Measurements from ENCODE around the gene LAMA5. TPM values are rescaled to one million over a fixed set of nuclear protein-coding genes. Genes with fewer than 3 reads are reported as not detected.

The LAMA5 gene
- total RNA-seq, 1 experiment from 2014 or later: 321 TPM

DNA sequence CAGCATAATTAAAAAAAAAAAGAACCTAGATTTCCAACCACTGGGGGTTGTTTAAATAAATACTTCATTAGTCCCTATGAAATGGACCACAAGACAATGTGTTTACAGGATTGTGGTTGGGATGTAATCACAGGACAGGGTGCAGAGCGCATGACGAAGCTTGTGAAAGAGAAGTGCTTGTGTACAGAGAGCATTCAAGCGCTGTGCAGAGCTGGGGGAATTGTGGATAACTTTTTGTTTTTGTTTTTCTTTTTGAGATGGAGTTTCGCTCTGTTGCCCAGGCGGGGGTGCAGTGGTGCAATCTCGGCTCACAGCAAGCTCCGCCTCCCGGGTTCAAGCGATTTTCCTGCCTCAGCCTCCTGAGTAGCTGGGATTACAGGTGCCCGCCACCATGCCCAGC is 22.3 kb downstream of the LAMA5 start:
- no peak overlapping the region for H3K4me2 ChIP-seq (ENCODE audit: low read length)
- H3K4me3 ChIP-seq (replicated peaks in 1 of 2; ENCODE audit: low read depth in 1 of 2, low read length in 2 of 2): no peak overlapping the region
- ATAC-seq: no peak
- TF ChIP-seq CEBPB (IDR thresholded peaks at IDR 0.05; ENCODE audit: low read depth) (no peak), JUND (IDR thresholded peaks at IDR 0.05) (no peak), EZH2 (IDR thresholded peaks at IDR 0.05) (no peak), YY1 (IDR thresholded peaks at IDR 0.05; ENCODE audit: extremely low read depth, insufficient replicate concordance, low read depth, low read length) (no peak), EGR1 (IDR thresholded peaks at IDR 0.05; ENCODE audit: low read depth) (no peak), FOSL1 (IDR thresholded peaks at IDR 0.05; ENCODE audit: low read depth) (no peak), SIN3A (IDR thresholded peaks at IDR 0.05; ENCODE audit: low read depth) (no peak), TCF7L2 (IDR thresholded peaks at IDR 0.05; ENCODE audit: borderline replicate concordance, extremely low read depth, insufficient read depth, insufficient read length) (no peak), POLR2A (IDR thresholded peaks at IDR 0.05; ENCODE audit: borderline replicate concordance, extremely low read depth, insufficient read depth, insufficient read length) (no peak)
- TF ChIP-seq, protein P1, sequence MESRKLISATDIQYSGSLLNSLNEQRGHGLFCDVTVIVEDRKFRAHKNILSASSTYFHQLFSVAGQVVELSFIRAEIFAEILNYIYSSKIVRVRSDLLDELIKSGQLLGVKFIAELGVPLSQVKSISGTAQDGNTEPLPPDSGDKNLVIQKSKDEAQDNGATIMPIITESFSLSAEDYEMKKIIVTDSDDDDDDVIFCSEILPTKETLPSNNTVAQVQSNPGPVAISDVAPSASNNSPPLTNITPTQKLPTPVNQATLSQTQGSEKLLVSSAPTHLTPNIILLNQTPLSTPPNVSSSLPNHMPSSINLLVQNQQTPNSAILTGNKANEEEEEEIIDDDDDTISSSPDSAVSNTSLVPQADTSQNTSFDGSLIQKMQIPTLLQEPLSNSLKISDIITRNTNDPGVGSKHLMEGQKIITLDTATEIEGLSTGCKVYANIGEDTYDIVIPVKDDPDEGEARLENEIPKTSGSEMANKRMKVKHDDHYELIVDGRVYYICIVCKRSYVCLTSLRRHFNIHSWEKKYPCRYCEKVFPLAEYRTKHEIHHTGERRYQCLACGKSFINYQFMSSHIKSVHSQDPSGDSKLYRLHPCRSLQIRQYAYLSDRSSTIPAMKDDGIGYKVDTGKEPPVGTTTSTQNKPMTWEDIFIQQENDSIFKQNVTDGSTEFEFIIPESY (IDR thresholded peaks at IDR 0.05; ENCODE audit: extremely low read depth, insufficient replicate concordance, low read length): no peak
- TF ChIP-seq, protein P2, sequence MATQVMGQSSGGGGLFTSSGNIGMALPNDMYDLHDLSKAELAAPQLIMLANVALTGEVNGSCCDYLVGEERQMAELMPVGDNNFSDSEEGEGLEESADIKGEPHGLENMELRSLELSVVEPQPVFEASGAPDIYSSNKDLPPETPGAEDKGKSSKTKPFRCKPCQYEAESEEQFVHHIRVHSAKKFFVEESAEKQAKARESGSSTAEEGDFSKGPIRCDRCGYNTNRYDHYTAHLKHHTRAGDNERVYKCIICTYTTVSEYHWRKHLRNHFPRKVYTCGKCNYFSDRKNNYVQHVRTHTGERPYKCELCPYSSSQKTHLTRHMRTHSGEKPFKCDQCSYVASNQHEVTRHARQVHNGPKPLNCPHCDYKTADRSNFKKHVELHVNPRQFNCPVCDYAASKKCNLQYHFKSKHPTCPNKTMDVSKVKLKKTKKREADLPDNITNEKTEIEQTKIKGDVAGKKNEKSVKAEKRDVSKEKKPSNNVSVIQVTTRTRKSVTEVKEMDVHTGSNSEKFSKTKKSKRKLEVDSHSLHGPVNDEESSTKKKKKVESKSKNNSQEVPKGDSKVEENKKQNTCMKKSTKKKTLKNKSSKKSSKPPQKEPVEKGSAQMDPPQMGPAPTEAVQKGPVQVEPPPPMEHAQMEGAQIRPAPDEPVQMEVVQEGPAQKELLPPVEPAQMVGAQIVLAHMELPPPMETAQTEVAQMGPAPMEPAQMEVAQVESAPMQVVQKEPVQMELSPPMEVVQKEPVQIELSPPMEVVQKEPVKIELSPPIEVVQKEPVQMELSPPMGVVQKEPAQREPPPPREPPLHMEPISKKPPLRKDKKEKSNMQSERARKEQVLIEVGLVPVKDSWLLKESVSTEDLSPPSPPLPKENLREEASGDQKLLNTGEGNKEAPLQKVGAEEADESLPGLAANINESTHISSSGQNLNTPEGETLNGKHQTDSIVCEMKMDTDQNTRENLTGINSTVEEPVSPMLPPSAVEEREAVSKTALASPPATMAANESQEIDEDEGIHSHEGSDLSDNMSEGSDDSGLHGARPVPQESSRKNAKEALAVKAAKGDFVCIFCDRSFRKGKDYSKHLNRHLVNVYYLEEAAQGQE (IDR thresholded peaks at IDR 0.05; ENCODE audit: low read depth): no peak
- TF ChIP-seq, protein P3, sequence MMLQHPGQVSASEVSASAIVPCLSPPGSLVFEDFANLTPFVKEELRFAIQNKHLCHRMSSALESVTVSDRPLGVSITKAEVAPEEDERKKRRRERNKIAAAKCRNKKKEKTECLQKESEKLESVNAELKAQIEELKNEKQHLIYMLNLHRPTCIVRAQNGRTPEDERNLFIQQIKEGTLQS (IDR thresholded peaks at IDR 0.05): no peak
- TF ChIP-seq, protein P4, sequence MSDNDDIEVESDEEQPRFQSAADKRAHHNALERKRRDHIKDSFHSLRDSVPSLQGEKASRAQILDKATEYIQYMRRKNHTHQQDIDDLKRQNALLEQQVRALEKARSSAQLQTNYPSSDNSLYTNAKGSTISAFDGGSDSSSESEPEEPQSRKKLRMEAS (IDR thresholded peaks at IDR 0.05): no peak
- H3K9me3 ChIP-seq (ENCODE audit: control insufficient read depth in 1 of 2, insufficient read depth in 1 of 2, low read depth in 1 of 2, low read length in 2 of 2): no peaks in the 10 kb centered on the region
- H3K27me3 ChIP-seq (ENCODE audit: insufficient read depth, low read length): no peaks in the 10 kb centered on the region
- H3K79me2 ChIP-seq (ENCODE audit: insufficient read depth, low read length): peaks cover 5% of the 10 kb centered on the region; the same call in 1 of the 2 replicates
- intact Hi-C loops (cut with micrococcal nuclease): no loop called here
- peaks cover 0 to 2% of the 10 kb centered on the region in 2 experiments; a peak in 3 of 4 replicates for H3K4me1 ChIP-seq (ENCODE audit: control insufficient read depth in 1 of 2, insufficient read depth in 2 of 2, low read length in 2 of 2)
- CTCF ChIA-PET: no interaction called here
- H3K27ac ChIP-seq (ENCODE audit: low read depth, low read length): no peak overlapping the region
- RAD21 ChIA-PET (ENCODE audit: low non-redundant PET in 1 of 2, low total read pairs in 2 of 2, uncharacterized antibody in 2 of 2, unreplicated experiment in 2 of 2): no interaction called here
- POLR2A ChIA-PET: no interaction called here
- BruUV-seq (replicated peaks): no TSS peak
- no peak overlapping the region for H3K9ac ChIP-seq (ENCODE audit: low read length)
- H4K20me1 ChIP-seq (ENCODE audit: insufficient read depth): no peaks in the 10 kb centered on the region; the same call in 1 of the 2 replicates
- no peaks in the 10 kb centered on the region for H3K9me2 ChIP-seq (ENCODE audit: insufficient read depth)
- no peak overlapping the region for H2AFZ ChIP-seq (ENCODE audit: low read depth, low read length, poor library complexity, severe bottlenecking)
- DNase-seq (ENCODE audit: low read depth, low spot score): no peak
- peaks cover 22 to 43% of the 10 kb centered on the region in 2 experiments; a peak in 3 of 4 replicates for H3K36me3 ChIP-seq (ENCODE audit: control insufficient read depth in 1 of 2, insufficient read depth in 2 of 2, low read length in 2 of 2)
